Measurements from ENCODE around the gene SCP2D1.

GRCh38 chr20:18773566-18773965, 40.0 kb upstream of the SCP2D1 start:
- TF ChIP-seq CTCF (conservative IDR thresholded peaks at IDR 0.05; ENCODE audit: low read depth, low read length) (no peak), EZH2 (IDR thresholded peaks at IDR 0.05; ENCODE audit: borderline replicate concordance, low read depth, low read length, poor library complexity, severe bottlenecking) (no peak)
